ENCODE data around the gene GRAMD4.
A peak's percentile ranks its signal among the peaks of the same experiment; 100 is the strongest.

GRAMD4 gene

GRCh38 chr22:46703996-46704370 is 83.8 kb downstream of the GRAMD4 start:
- no peak overlapping the region for H3K27ac ChIP-seq (ENCODE audit: low read depth, low read length)
- H3K27me3 ChIP-seq (ENCODE audit: insufficient read depth, low read length), result no peaks in the 10 kb centered on the region
- peaks cover 66% of the 10 kb centered on the region for H3K36me3 ChIP-seq (ENCODE audit: insufficient read depth, low read length)
- WGBS, result 98% methylated on average over 6 of the region's 6 CpGs
- no peaks in the 10 kb centered on the region for H3K9me3 ChIP-seq (ENCODE audit: insufficient read depth, low read depth, low read length)
- no peaks in the 10 kb centered on the region for H3K4me1 ChIP-seq (ENCODE audit: insufficient read depth, low read length)
- no peak overlapping the region for H3K4me3 ChIP-seq (ENCODE audit: low read length)
- H3K9ac ChIP-seq (ENCODE audit: low read depth, low read length), result no peak overlapping the region

GRCh38 chr22:46706060-46706459 is 85.9 kb downstream of the GRAMD4 start:
- Histone ChIP-seq H3K9ac (ENCODE audit: low read depth, low read length) (no peak overlapping the region), H3K27ac (ENCODE audit: low read depth, low read length) (no peak overlapping the region), H3K4me3 (ENCODE audit: low read length) (no peak overlapping the region), H3K27me3 (ENCODE audit: insufficient read depth, low read length) (no peaks in the 10 kb centered on the region), H3K9me3 (ENCODE audit: insufficient read depth, low read depth, low read length) (no peaks in the 10 kb centered on the region), H3K4me1 (ENCODE audit: insufficient read depth, low read length) (no peaks in the 10 kb centered on the region; the same call in 1 of the 2 replicates), H3K36me3 (ENCODE audit: insufficient read depth, low read length) (peaks cover 67% of the 10 kb centered on the region)
- WGBS, result 94% methylated on average over 12 of the region's 12 CpGs

GRCh38 chr22:46707305-46707704 is 87.1 kb downstream of the GRAMD4 start:
- H3K4me3 ChIP-seq (ENCODE audit: low read length), result no peak overlapping the region
- peaks cover 70% of the 10 kb centered on the region for H3K36me3 ChIP-seq (ENCODE audit: insufficient read depth, low read length)
- no peak overlapping the region for H3K9ac ChIP-seq (ENCODE audit: low read depth, low read length)
- H3K27me3 ChIP-seq (ENCODE audit: insufficient read depth, low read length), result no peaks in the 10 kb centered on the region
- no peaks in the 10 kb centered on the region; the same call in 1 of the 2 replicates for H3K4me1 ChIP-seq (ENCODE audit: insufficient read depth, low read length)
- no peak overlapping the region for H3K27ac ChIP-seq (ENCODE audit: low read depth, low read length)
- 90% methylated on average over 13 of the region's 13 CpGs for WGBS
- H3K9me3 ChIP-seq (ENCODE audit: insufficient read depth, low read depth, low read length), result no peaks in the 10 kb centered on the region

- no peak overlapping the region for H3K9ac ChIP-seq (ENCODE audit: low read depth, low read length)
- 94% methylated on average over 32 of the region's 32 CpGs for WGBS
- H3K4me3 ChIP-seq (ENCODE audit: low read length), result no peak overlapping the region
- no peaks in the 10 kb centered on the region for H3K9me3 ChIP-seq (ENCODE audit: insufficient read depth, low read depth, low read length)
- H3K27ac ChIP-seq (ENCODE audit: low read depth, low read length), result no peak overlapping the region
- H3K27me3 ChIP-seq (ENCODE audit: insufficient read depth, low read length), result no peaks in the 10 kb centered on the region
- no peaks in the 10 kb centered on the region; the same call in 1 of the 2 replicates for H3K4me1 ChIP-seq (ENCODE audit: insufficient read depth, low read length)
- H3K36me3 ChIP-seq (ENCODE audit: insufficient read depth, low read length), result peaks cover 68% of the 10 kb centered on the region
Observed at GRCh38 chr22:46707827-46708570, 87.8 kb downstream of the GRAMD4 start.

GRCh38 chr22:46708766-46709330 is 88.7 kb downstream of the GRAMD4 start:
- H3K27ac ChIP-seq (ENCODE audit: low read depth, low read length), result no peak overlapping the region
- H3K36me3 ChIP-seq (ENCODE audit: insufficient read depth, low read length), result peaks cover 71% of the 10 kb centered on the region
- no peaks in the 10 kb centered on the region for H3K9me3 ChIP-seq (ENCODE audit: insufficient read depth, low read depth, low read length)
- H3K27me3 ChIP-seq (ENCODE audit: insufficient read depth, low read length), result no peaks in the 10 kb centered on the region
- 96% methylated on average over 17 of the region's 17 CpGs for WGBS
- H3K9ac ChIP-seq (ENCODE audit: low read depth, low read length), result no peak overlapping the region
- no peak overlapping the region for H3K4me3 ChIP-seq (ENCODE audit: low read length)
- H3K4me1 ChIP-seq (ENCODE audit: insufficient read depth, low read length), result no peaks in the 10 kb centered on the region; the same call in 1 of the 2 replicates

- Histone ChIP-seq H3K27me3 (ENCODE audit: insufficient read depth, low read length) (no peaks in the 10 kb centered on the region), H3K9me3 (ENCODE audit: insufficient read depth, low read depth, low read length) (no peaks in the 10 kb centered on the region), H3K36me3 (ENCODE audit: insufficient read depth, low read length) (peaks cover 75% of the 10 kb centered on the region), H3K4me1 (ENCODE audit: insufficient read depth, low read length) (no peaks in the 10 kb centered on the region; the same call in 1 of the 2 replicates), H3K9ac (ENCODE audit: low read depth, low read length) (no peak overlapping the region), H3K27ac (ENCODE audit: low read depth, low read length) (peak overlapping the region; percentile 5; the same call in 1 of the 2 replicates), H3K4me3 (ENCODE audit: low read length) (no peak overlapping the region)
- 74% methylated on average over 11 of the region's 11 CpGs for WGBS
Observed at GRCh38 chr22:46710806-46711205, 90.6 kb downstream of the GRAMD4 start.

- no peak overlapping the region for H3K9ac ChIP-seq (ENCODE audit: low read depth, low read length)
- H3K36me3 ChIP-seq (ENCODE audit: insufficient read depth, low read length), result peaks cover 69% of the 10 kb centered on the region
- H3K27me3 ChIP-seq (ENCODE audit: insufficient read depth, low read length), result no peaks in the 10 kb centered on the region
- no peaks in the 10 kb centered on the region for H3K9me3 ChIP-seq (ENCODE audit: insufficient read depth, low read depth, low read length)
- H3K27ac ChIP-seq (ENCODE audit: low read depth, low read length), result no peak overlapping the region
- WGBS, result 94% methylated on average over 8 of the region's 8 CpGs
- no peak overlapping the region for H3K4me3 ChIP-seq (ENCODE audit: low read length)
- H3K4me1 ChIP-seq (ENCODE audit: insufficient read depth, low read length), result no peaks in the 10 kb centered on the region; the same call in 1 of the 2 replicates
Observed at GRCh38 chr22:46712288-46712687, 92.1 kb downstream of the GRAMD4 start.

- Histone ChIP-seq H3K36me3 (ENCODE audit: insufficient read depth, low read length) (peaks cover 66% of the 10 kb centered on the region), H3K4me3 (ENCODE audit: low read length) (no peak overlapping the region), H3K9ac (ENCODE audit: low read depth, low read length) (no peak overlapping the region), H3K9me3 (ENCODE audit: insufficient read depth, low read depth, low read length) (no peaks in the 10 kb centered on the region), H3K27ac (ENCODE audit: low read depth, low read length) (no peak overlapping the region), H3K4me1 (ENCODE audit: insufficient read depth, low read length) (no peaks in the 10 kb centered on the region; the same call in 1 of the 2 replicates), H3K27me3 (ENCODE audit: insufficient read depth, low read length) (no peaks in the 10 kb centered on the region)
- 94% methylated on average over 4 of the region's 4 CpGs for WGBS
Observed at GRCh38 chr22:46714550-46714949, 94.4 kb downstream of the GRAMD4 start.

GRCh38 chr22:46719921-46720320 is 99.7 kb downstream of the GRAMD4 start:
- no peak overlapping the region for H3K9ac ChIP-seq (ENCODE audit: low read depth, low read length)
- H3K4me3 ChIP-seq (ENCODE audit: low read length), result no peak overlapping the region
- H3K27me3 ChIP-seq (ENCODE audit: insufficient read depth, low read length), result no peaks in the 10 kb centered on the region
- H3K4me1 ChIP-seq (ENCODE audit: insufficient read depth, low read length), result no peaks in the 10 kb centered on the region
- 96% methylated on average over 11 of the region's 11 CpGs for WGBS
- H3K36me3 ChIP-seq (ENCODE audit: insufficient read depth, low read length), result peaks cover 46% of the 10 kb centered on the region
- H3K9me3 ChIP-seq (ENCODE audit: insufficient read depth, low read depth, low read length), result no peaks in the 10 kb centered on the region
- no peak overlapping the region for H3K27ac ChIP-seq (ENCODE audit: low read depth, low read length)

- Histone ChIP-seq H3K27me3 (ENCODE audit: insufficient read depth, low read length) (no peaks in the 10 kb centered on the region), H3K36me3 (ENCODE audit: insufficient read depth, low read length) (peaks cover 37% of the 10 kb centered on the region)
Observed at GRCh38 chr22:46721501-46722085, 101.4 kb downstream of the GRAMD4 start.

GRCh38 chr22:46723882-46724281 is 103.7 kb downstream of the GRAMD4 start:
- H3K27me3 ChIP-seq (ENCODE audit: insufficient read depth, low read length), result no peaks in the 10 kb centered on the region
- H3K27ac ChIP-seq (ENCODE audit: low read depth, low read length), result no peak overlapping the region

More at GRCh38 chr22:46721501-46722085, 101.4 kb downstream of the GRAMD4 start:
- Histone ChIP-seq H3K9ac (ENCODE audit: low read depth, low read length) (no peak overlapping the region), H3K9me3 (ENCODE audit: insufficient read depth, low read depth, low read length) (no peaks in the 10 kb centered on the region), H3K4me1 (ENCODE audit: insufficient read depth, low read length) (no peaks in the 10 kb centered on the region), H3K27ac (ENCODE audit: low read depth, low read length) (no peak overlapping the region), H3K4me3 (ENCODE audit: low read length) (no peak overlapping the region)
- 93% methylated on average over 16 of the region's 16 CpGs for WGBS

More at GRCh38 chr22:46723882-46724281, 103.7 kb downstream of the GRAMD4 start:
- Histone ChIP-seq H3K4me3 (ENCODE audit: low read length) (no peak overlapping the region), H3K4me1 (ENCODE audit: insufficient read depth, low read length) (no peaks in the 10 kb centered on the region), H3K9ac (ENCODE audit: low read depth, low read length) (no peak overlapping the region), H3K36me3 (ENCODE audit: insufficient read depth, low read length) (peaks cover 18% of the 10 kb centered on the region), H3K9me3 (ENCODE audit: insufficient read depth, low read depth, low read length) (no peaks in the 10 kb centered on the region)
- 97% methylated on average over 8 of the region's 9 CpGs for WGBS
